Hematopoietic multipotent progenitor cell treated with erythropoietin and hydrocortisone succinate and interleukin-3 and kit ligand, for 17 days (in vitro differentiated cells): ENCODE results near the gene DNAJB6.
"Not testable (repeated sequence)": the region's sequence is repeated elsewhere in the genome, so short reads cannot be mapped to it uniquely, and the experiment has no call there.

ENCODE experiments used
- DNase-seq: peaks from one replicate; pipeline ENCODE4 v3.0.0-alpha.2; 2015; ENCODE audit warnings: low spot score

The DNAJB6 gene

GRCh38 chr7:157329447-157329846 lies 7.4 kb upstream of the DNAJB6 start:
- DNase-seq, result no peak

GRCh38 chr7:157330567-157330966 lies 6.2 kb upstream of the DNAJB6 start:
- not testable (repeated sequence) for DNase-seq

GRCh38 chr7:157331049-157331448 lies 5.8 kb upstream of the DNAJB6 start:
- not testable (repeated sequence) for DNase-seq

- no peak for DNase-seq
Measured at GRCh38 chr7:157335236-157335635, 1.6 kb upstream of the DNAJB6 start.

- DNase-seq, result no peak
Measured at GRCh38 chr7:157335991-157336382, 817 bp upstream of the DNAJB6 start.

- DNase-seq, result peak; percentile 78
Measured at GRCh38 chr7:157337316-157338149, 729 bp downstream of the DNAJB6 start.

- DNase-seq, result peak; percentile 87
Measured at GRCh38 chr7:157339777-157340677, 3.2 kb downstream of the DNAJB6 start.

- DNase-seq, result no peak
Measured at GRCh38 chr7:157347217-157347904, 10.6 kb downstream of the DNAJB6 start.

GRCh38 chr7:157348548-157348947 lies 11.7 kb downstream of the DNAJB6 start:
- DNase-seq, result no peak

GRCh38 chr7:157352516-157352915 lies 15.7 kb downstream of the DNAJB6 start:
- DNase-seq, result peak; percentile 79

GRCh38 chr7:157355784-157356511 lies 19.1 kb downstream of the DNAJB6 start:
- DNase-seq, result no peak

- no peak for DNase-seq
Measured at GRCh38 chr7:157357129-157358040, 20.6 kb downstream of the DNAJB6 start.

GRCh38 chr7:157358041-157358752 lies 21.4 kb downstream of the DNAJB6 start:
- no peak for DNase-seq

GRCh38 chr7:157358753-157359096 lies 21.9 kb downstream of the DNAJB6 start:
- no peak for DNase-seq

- DNase-seq, result no peak
Measured at GRCh38 chr7:157359581-157359980, 22.8 kb downstream of the DNAJB6 start.

GRCh38 chr7:157360483-157361025 lies 23.8 kb downstream of the DNAJB6 start:
- no peak for DNase-seq

GRCh38 chr7:157361537-157361936 lies 24.7 kb downstream of the DNAJB6 start:
- no peak for DNase-seq

- no peak for DNase-seq
Measured at GRCh38 chr7:157362729-157363128, 25.9 kb downstream of the DNAJB6 start.

- no peak for DNase-seq
Measured at GRCh38 chr7:157366722-157367121, 29.9 kb downstream of the DNAJB6 start.

GRCh38 chr7:157368955-157369354 lies 32.2 kb downstream of the DNAJB6 start:
- DNase-seq, result no peak
